ENCODE measurements around the gene NUMA1. TPM values are rescaled to one million over a fixed set of nuclear protein-coding genes. Genes with fewer than 3 reads are reported as not detected.

NUMA1 gene, protein sequence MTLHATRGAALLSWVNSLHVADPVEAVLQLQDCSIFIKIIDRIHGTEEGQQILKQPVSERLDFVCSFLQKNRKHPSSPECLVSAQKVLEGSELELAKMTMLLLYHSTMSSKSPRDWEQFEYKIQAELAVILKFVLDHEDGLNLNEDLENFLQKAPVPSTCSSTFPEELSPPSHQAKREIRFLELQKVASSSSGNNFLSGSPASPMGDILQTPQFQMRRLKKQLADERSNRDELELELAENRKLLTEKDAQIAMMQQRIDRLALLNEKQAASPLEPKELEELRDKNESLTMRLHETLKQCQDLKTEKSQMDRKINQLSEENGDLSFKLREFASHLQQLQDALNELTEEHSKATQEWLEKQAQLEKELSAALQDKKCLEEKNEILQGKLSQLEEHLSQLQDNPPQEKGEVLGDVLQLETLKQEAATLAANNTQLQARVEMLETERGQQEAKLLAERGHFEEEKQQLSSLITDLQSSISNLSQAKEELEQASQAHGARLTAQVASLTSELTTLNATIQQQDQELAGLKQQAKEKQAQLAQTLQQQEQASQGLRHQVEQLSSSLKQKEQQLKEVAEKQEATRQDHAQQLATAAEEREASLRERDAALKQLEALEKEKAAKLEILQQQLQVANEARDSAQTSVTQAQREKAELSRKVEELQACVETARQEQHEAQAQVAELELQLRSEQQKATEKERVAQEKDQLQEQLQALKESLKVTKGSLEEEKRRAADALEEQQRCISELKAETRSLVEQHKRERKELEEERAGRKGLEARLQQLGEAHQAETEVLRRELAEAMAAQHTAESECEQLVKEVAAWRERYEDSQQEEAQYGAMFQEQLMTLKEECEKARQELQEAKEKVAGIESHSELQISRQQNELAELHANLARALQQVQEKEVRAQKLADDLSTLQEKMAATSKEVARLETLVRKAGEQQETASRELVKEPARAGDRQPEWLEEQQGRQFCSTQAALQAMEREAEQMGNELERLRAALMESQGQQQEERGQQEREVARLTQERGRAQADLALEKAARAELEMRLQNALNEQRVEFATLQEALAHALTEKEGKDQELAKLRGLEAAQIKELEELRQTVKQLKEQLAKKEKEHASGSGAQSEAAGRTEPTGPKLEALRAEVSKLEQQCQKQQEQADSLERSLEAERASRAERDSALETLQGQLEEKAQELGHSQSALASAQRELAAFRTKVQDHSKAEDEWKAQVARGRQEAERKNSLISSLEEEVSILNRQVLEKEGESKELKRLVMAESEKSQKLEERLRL (N-terminal part only)
- 58.7 to 69.7 TPM (median 62.4 TPM) in 5 replicates for total RNA-seq (2022; extraction: Qiagen RNA extraction)

DNA sequence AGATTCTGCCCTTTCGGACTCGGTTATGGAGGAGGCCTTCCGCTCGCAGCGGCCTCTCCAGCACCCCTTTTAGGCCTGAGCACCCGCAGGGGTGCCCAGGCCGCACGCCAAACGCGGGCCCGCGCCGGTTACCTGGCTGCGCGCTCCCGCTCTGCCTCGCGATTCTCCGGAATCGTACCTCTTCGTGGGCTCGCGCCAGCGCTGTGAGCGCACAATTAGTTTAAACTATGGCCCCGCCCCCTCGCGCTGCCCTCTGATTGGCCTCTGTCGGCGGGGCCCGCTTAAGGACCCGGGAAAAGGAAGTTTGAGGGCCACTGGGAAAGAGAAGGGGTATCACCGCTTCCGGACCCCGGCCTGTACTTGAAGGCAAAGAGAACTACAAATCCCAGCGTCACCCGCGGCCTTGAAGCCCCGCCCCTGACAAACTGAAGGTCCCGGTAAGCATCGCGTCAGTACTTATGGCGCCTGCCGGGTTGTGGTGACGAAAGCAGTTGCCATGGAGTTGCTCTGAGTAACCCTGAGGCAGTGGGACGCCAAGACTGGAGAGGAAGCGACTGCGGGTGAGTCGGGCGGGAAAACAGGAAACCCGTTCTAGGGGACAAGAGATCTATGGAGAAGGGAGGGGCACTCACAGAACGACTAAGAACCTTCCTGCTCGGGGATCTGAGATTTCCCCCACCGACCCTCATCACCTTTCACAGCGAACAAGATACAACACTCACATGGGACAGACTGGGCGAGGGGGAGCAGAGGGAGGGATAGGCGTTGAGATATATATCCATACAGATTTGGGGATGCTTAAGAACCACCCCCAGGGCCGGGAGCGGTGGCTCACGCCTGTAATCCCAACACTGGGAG, at the start of gene NUMA1, which contains the start of gene LRRC51:
Gene NUMA1 (minus strand): TSS at position 217 of the 858 bp plus-strand sequence. CDS start 44,599 bp downstream, outside the sequence.
Gene LRRC51 (plus strand): TSS at position 525 of the 858 bp plus-strand sequence. CDS start 8,234 bp downstream, outside the sequence.

DNA sequence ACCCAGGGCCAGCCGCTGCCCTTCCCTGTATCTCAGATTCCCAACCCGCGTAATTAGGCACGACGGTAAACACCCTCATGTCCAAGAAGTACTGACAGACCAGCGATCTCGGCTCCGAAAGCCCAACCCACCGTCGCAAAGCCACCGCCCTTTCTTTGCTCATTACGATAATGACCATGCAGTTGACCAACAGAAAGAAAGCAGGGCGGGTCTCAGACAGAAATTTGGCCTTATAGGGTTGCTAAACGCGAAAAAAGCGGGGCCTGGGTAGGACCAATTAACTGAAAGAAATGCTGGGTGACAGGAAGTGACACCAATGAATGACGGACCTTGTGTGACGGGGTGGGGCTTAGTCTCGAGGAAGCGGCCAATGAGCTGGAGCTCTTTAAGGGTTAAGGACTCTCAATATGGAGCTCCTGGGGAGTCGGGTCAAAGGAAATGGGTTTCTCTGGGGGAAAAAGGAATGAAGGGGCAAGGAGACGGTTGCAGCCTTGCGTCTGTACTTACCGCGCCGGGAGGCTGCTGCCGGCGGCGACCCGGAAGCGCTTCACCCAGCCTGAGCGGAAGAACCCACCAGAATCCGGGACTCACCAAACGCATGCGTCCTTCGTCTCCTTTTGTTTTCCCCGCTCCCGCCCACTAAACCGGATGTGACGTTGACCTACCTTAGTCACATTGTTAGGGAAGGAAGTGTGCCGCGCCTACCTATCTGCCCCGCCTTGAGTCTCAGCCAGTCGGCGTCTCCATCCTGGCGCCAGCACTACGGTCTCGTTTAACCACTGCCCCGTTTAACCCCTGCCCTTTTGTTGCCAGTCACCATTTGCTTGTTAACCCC, 32.0 kb upstream of the NUMA1 start, which contains the start of gene ANAPC15:
Gene ANAPC15 (minus strand): TSS at position 553 of the 835 bp plus-strand sequence. CDS start 1,419 bp downstream, outside the sequence.

DNA sequence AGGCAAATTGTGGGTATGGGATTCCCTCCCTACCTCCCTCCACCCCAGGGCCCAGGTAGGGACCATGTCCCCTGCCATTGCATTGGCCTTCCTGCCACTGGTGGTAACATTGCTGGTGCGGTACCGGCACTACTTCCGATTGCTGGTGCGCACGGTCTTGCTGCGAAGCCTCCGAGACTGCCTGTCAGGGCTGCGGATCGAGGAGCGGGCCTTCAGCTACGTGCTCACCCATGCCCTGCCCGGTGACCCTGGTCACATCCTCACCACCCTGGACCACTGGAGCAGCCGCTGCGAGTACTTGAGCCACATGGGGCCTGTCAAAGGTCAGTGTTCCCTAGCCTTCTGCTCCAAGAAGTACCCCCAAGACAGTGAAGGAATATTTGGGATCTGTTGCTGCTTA, 25.5 kb upstream of the NUMA1 start, which contains the start of gene TOMT:
Gene TOMT (plus strand): TSS at position 37 of the 400 bp plus-strand sequence. CDS start 28 bp downstream, at position 65.

DNA sequence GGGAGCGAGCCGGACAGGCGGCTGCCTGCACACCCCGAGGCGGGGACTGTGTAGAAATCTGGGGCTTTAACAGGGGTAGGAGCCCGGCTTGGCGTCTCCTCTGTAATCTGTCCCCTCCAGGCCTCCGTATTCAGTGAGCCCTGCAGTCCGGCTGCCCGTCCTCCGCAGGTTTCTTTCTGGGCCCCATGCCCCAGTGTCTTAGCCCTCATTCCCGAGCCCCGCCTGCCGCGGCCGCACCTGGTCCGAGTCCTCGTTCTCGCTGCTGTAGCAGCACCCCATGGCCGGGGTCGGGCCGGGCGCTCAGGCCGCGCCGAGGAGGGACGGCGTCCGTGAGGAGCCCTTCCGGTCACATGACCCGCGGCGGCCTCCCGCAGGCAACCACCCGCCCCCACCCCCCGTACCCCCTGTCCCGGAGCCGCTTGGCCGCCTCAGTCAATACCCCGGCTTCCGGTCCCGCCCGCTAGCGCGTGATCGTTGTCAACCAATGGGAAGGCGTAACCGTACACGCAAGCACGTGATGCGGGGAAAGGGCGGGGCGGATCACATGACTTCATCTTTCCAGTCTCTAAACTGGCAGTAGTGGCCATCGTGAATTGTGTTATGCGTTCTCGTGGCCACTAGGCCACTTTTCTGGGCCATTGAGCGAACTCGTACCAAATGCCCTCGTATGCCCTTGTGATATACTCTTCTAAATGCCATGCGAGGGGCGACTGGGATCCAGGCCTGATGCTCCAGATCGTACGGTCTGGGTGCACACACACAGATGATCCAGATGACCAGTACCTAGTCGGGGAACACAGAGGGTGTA, 22.8 kb upstream of the NUMA1 start, which contains the start of gene LAMTOR1:
Gene LAMTOR1 (minus strand): TSS at position 352 of the 808 bp plus-strand sequence. CDS start 73 bp downstream, at position 279.

DNA sequence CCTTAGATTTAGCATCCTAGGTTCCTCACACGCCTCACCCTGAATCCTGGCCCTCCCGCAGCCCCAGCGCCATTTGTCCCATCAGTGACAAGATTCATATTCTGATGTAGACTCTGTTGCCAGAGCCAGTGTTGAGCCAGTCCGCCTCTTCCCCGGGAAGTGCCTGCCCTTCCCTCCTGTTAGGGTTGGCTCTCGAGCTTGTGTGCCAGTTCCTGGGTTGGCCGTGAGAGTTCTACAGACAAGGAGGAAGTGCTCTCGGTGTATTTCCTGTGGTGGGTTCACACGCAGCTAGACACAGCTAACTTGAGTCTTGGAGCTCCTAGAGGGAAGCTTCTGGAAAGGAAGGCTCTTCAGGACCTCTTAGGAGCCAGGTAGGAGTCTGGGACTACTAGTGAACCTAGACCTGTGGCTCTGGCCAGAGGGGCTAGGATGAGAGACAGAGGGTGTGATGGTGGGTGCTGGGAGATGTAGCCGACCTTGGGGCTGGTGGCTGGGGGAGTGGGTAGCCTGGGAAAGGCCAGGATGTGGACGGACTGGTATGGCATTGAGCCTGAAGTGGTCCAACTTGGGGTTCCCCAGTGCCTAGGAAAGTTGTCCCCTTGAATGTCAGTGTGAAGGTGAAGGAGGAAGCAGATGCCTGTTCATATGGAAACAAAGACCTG, 81.6 kb downstream of the NUMA1 start, which contains the start of gene IL18BP:
Gene IL18BP (plus strand): TSS at position 261 of the 662 bp plus-strand sequence. CDS start 1,076 bp downstream, outside the sequence.

Other genes with a start within 250 kb of the NUMA1 start
- gene DEFB108B, start 247.3 kb downstream of the NUMA1 start, total RNA-seq (2022; extraction: Qiagen RNA extraction) = not detected in 5 replicates
- not detected in 5 replicates for gene DEFB131B, start 202.1 kb downstream of the NUMA1 start, total RNA-seq (2022; extraction: Qiagen RNA extraction)
- gene XNDC1N, start 151.9 kb downstream of the NUMA1 start, total RNA-seq (2022; extraction: Qiagen RNA extraction) = 3.1 to 3.6 TPM (median 3.2 TPM) in 5 replicates
- gene RNF121, start 151.5 kb downstream of the NUMA1 start, total RNA-seq (2022; extraction: Qiagen RNA extraction) = 42.4 to 45.8 TPM (median 45.4 TPM) in 5 replicates
- gene IL18BP, start 81.6 kb downstream of the NUMA1 start, total RNA-seq (2022; extraction: Qiagen RNA extraction) = 2.2 to 2.9 TPM (median 2.8 TPM) in 5 replicates
- 6.9 to 8.7 TPM (median 7.7 TPM) in 5 replicates for gene LRRC51, start 308 bp upstream of the NUMA1 start, total RNA-seq (2022; extraction: Qiagen RNA extraction)
- gene LAMTOR1, start 22.8 kb upstream of the NUMA1 start, total RNA-seq (2022; extraction: Qiagen RNA extraction) = 124 to 159 TPM (median 142 TPM) in 5 replicates
- not detected in 5 replicates for gene TOMT, start 25.4 kb upstream of the NUMA1 start, total RNA-seq (2022; extraction: Qiagen RNA extraction)
- 76.2 to 90.1 TPM (median 88.6 TPM) in 5 replicates for gene ANAPC15, start 32.2 kb upstream of the NUMA1 start, total RNA-seq (2022; extraction: Qiagen RNA extraction)
- 0.17 to 0.34 TPM (median 0.25 TPM) in 3 of 5 replicates, not detected in the others for gene FOLR3, start 55.2 kb upstream of the NUMA1 start, total RNA-seq (2022; extraction: Qiagen RNA extraction)
- 0.06 to 0.21 TPM (median 0.09 TPM) in 5 replicates for gene FOLR1, start 111.6 kb upstream of the NUMA1 start, total RNA-seq (2022; extraction: Qiagen RNA extraction)
- gene FOLR2, start 136.3 kb upstream of the NUMA1 start, total RNA-seq (2022; extraction: Qiagen RNA extraction) = not detected in 5 replicates
- 52.9 to 78.0 TPM (median 63.8 TPM) in 5 replicates for gene INPPL1, start 144.2 kb upstream of the NUMA1 start, total RNA-seq (2022; extraction: Qiagen RNA extraction)
- not detected in 5 replicates for gene PHOX2A, start 163.6 kb upstream of the NUMA1 start, total RNA-seq (2022; extraction: Qiagen RNA extraction)

Data from A549 treated with AZD2906 at 1 μM for 4 hours (cell line).